Measurements from ENCODE around the gene NGLY1. TPM values are rescaled to one million over a fixed set of nuclear protein-coding genes. Genes with fewer than 3 reads are reported as not detected.

The NGLY1 gene
- total RNA-seq, 2 experiments from 2014 or later, result 63.1 to 72.8 TPM

GRCh38 chr3:25674670-25675069 lies 108.6 kb downstream of the NGLY1 start:
- no peak for DNase-seq
- no peak overlapping the region for H3K4me3 Mint-ChIP-seq
- no peaks in the 10 kb centered on the region for H3K27me3 Mint-ChIP-seq
- no peak overlapping the region for H3K27ac Mint-ChIP-seq
- no peaks in the 10 kb centered on the region for H3K9me3 Mint-ChIP-seq
- H3K4me1 Mint-ChIP-seq, result peaks cover 3% of the 10 kb centered on the region
- no peaks in the 10 kb centered on the region for H3K36me3 Mint-ChIP-seq

DNA sequence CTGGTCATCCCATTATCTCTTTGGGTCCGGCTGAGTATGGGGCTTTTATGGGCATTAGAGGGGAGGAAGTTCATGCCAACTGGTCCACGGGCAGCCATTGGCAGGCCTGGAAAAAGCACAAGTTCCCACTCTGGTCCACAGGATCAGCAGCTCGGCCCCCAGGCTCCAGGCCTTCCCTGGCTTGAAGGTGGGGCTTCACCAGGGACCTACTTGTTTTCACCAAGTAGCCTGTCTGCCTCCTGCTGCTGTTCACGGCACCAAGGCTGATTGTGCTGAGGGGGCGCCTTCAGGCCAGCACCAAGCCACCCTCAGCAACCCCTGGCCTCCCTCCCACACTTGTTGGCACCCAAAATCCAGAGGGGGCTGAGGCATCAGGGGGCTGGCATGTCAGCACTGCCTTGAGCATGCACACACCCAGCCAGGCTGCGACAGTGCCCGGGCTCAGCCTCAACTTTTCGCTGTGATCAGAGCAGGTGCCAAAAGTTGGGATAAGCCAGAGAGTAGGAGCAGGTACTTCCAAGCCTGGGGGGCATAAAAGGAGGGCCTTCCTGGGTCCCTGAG lies 109.4 kb downstream of the NGLY1 start:
- Mint-ChIP-seq H3K4me3 (no peak overlapping the region), H3K4me1 (peaks cover 6% of the 10 kb centered on the region)

More for the DNA sequence above, 109.4 kb downstream of the NGLY1 start:
- Mint-ChIP-seq H3K27me3 (no peaks in the 10 kb centered on the region), H3K9me3 (no peaks in the 10 kb centered on the region), H3K27ac (no peak overlapping the region), H3K36me3 (no peaks in the 10 kb centered on the region)
- no peak for DNase-seq

Other genes starting within 250 kb of the NGLY1 start
- 100 to 1,000 TPM; 128 to 130 TPM for gene TOP2B, start 118.5 kb downstream of the NGLY1 start, total RNA-seq
- 10 to 100 TPM; 14.2 to 15.0 TPM for gene OXSM, start 6.6 kb upstream of the NGLY1 start, total RNA-seq